H9 (cell line): ENCODE results near the gene SIL1. TPM values are rescaled to one million over a fixed set of nuclear protein-coding genes. Genes with fewer than 3 reads are reported as not detected.

ENCODE experiments used
- DNase-seq: peaks from one replicate; pipeline ENCODE4 v3.0.0-alpha.2; 2017
- H2AFZ ChIP-seq: one replicate; pipeline ENCODE4 v1.6.1; 2013; ENCODE audit warnings: mild to moderate bottlenecking, low read length, control low read depth, moderate library complexity
- H2AK5ac ChIP-seq: 2 replicates; pipeline ENCODE4 v1.6.1; 2013; ENCODE audit warnings: low read length, control low read depth, mixed read lengths; ENCODE audit not compliant: insufficient read length
- H2BK120ac ChIP-seq: one replicate; pipeline ENCODE4 v1.6.1; 2013; ENCODE audit warnings: low read depth, mild to moderate bottlenecking, low read length, control low read depth, inconsistent platforms; ENCODE audit not compliant: poor library complexity, severe bottlenecking
- H2BK12ac ChIP-seq: 2 replicates; pipeline ENCODE4 v1.6.1; 2013; ENCODE audit warnings: low read length, control low read depth, mixed read lengths, low read depth; ENCODE audit not compliant: insufficient read length
- H2BK15ac ChIP-seq: 2 replicates; pipeline ENCODE4 v1.6.1; 2013; ENCODE audit warnings: low read depth, low read length, control low read depth
- H2BK20ac ChIP-seq: one replicate; pipeline ENCODE4 v1.6.1; 2013; ENCODE audit warnings: low read depth, mild to moderate bottlenecking, low read length, control low read depth, inconsistent platforms; ENCODE audit not compliant: poor library complexity, severe bottlenecking
- H2BK5ac ChIP-seq: 2 replicates; pipeline ENCODE4 v1.6.1; 2013; ENCODE audit warnings: low read length, control low read depth, mixed read lengths; ENCODE audit not compliant: insufficient read length
- H3K14ac ChIP-seq: 2 replicates; pipeline ENCODE4 v1.6.1; 2013; ENCODE audit warnings: low read length, control low read depth; ENCODE audit not compliant: insufficient read depth
- H3K18ac ChIP-seq: 2 replicates; pipeline ENCODE4 v1.6.1; 2013; ENCODE audit warnings: low read depth, mild to moderate bottlenecking, mixed read lengths, low read length, control low read depth; ENCODE audit not compliant: insufficient read length
- H3K23ac ChIP-seq: 2 replicates; pipeline ENCODE4 v1.6.1; 2013; ENCODE audit warnings: low read length, control low read depth, mixed read lengths, low read depth; ENCODE audit not compliant: insufficient read length
- H3K23me2 ChIP-seq: 2 replicates; pipeline ENCODE4 v1.6.1; 2013; ENCODE audit warnings: low read depth, mild to moderate bottlenecking, mixed read lengths, low read length, control low read depth; ENCODE audit not compliant: insufficient read length, poor library complexity, severe bottlenecking
- H3K27ac ChIP-seq: 2 replicates; pipeline ENCODE4 v1.5.1; 2013; ENCODE audit warnings: low read length, control low read depth, mixed read lengths, low read depth; ENCODE audit not compliant: insufficient read length
- H3K27me3 ChIP-seq: 2 replicates; pipeline ENCODE4 v1.6.1; 2013; ENCODE audit warnings: low read length, control low read depth, inconsistent platforms; ENCODE audit not compliant: insufficient read depth
- H3K4ac ChIP-seq: 2 replicates; pipeline ENCODE4 v1.6.1; 2013; ENCODE audit warnings: low read depth, mild to moderate bottlenecking, control low read depth, inconsistent platforms, low read length, moderate library complexity
- H3K4me1 ChIP-seq: 2 replicates; pipeline ENCODE4 v1.6.1; 2013; ENCODE audit warnings: low read length, control low read depth, inconsistent platforms; ENCODE audit not compliant: insufficient read depth
- H3K4me2 ChIP-seq: 2 replicates; pipeline ENCODE4 v1.6.1; 2013; ENCODE audit warnings: low read length, control low read depth, mixed read lengths; ENCODE audit not compliant: insufficient read length, insufficient read depth
- H3K56ac ChIP-seq: 2 replicates; pipeline ENCODE4 v1.6.1; 2013; ENCODE audit warnings: low read depth, mild to moderate bottlenecking, mixed read lengths, low read length, control low read depth; ENCODE audit not compliant: insufficient read length
- H3K79me1 ChIP-seq: 2 replicates; pipeline ENCODE4 v1.6.1; 2013; ENCODE audit warnings: low read depth, mild to moderate bottlenecking, moderate library complexity, low read length, control low read depth, inconsistent platforms; ENCODE audit not compliant: insufficient read depth, poor library complexity, severe bottlenecking
- H3K79me2 ChIP-seq: 2 replicates; pipeline ENCODE4 v1.6.1; 2013; ENCODE audit warnings: low read length, control low read depth, inconsistent platforms; ENCODE audit not compliant: insufficient read depth
- H3K9ac ChIP-seq: 2 replicates; pipeline ENCODE4 v1.6.1; 2013; ENCODE audit warnings: low read length, control low read depth, mixed read lengths; ENCODE audit not compliant: insufficient read length; ENCODE audit errors: extremely low read depth
- H3K9me3 ChIP-seq: one replicate; pipeline ENCODE4 v1.6.1; 2013; ENCODE audit warnings: low read depth, low read length, inconsistent platforms; ENCODE audit not compliant: control insufficient read depth
- H3T11ph ChIP-seq: one replicate; pipeline ENCODE4 v1.6.1; 2013; ENCODE audit warnings: mild to moderate bottlenecking, low read length, control low read depth, inconsistent platforms
- H4K20me1 ChIP-seq: one replicate; pipeline ENCODE4 v1.6.1; 2013; ENCODE audit not compliant: control insufficient read depth, insufficient read length, insufficient read depth
- H4K5ac ChIP-seq: 2 replicates; pipeline ENCODE4 v1.6.1; 2013; ENCODE audit warnings: low read depth, mild to moderate bottlenecking, mixed read lengths, low read length, control low read depth; ENCODE audit not compliant: insufficient read length
- H4K8ac ChIP-seq: replicated peaks from 2 replicates; pipeline ENCODE4 v1.6.1; 2013; ENCODE audit warnings: low read length, control low read depth, mixed read lengths, low read depth; ENCODE audit not compliant: insufficient read length
- H4K91ac ChIP-seq: 2 replicates; pipeline ENCODE4 v1.6.1; 2013; ENCODE audit warnings: low read depth, mild to moderate bottlenecking, moderate library complexity, mixed read lengths, low read length, control low read depth; ENCODE audit not compliant: insufficient read length
- H3K27ac Mint-ChIP-seq, 3 experiments: 2 replicates in 2 of 3; 3 replicates in 1 of 3; pipeline ENCODE4 v1.8.0; 2020 to 2021; ENCODE audit warnings: mixed read lengths in 3 of 3, mild to moderate bottlenecking in 1 of 3, moderate library complexity in 1 of 3
- H3K27me3 Mint-ChIP-seq: 2 replicates; pipeline ENCODE4 v1.8.0; 2021; ENCODE audit warnings: low read depth, mild to moderate bottlenecking, moderate library complexity, mixed read lengths
- H3K36me3 Mint-ChIP-seq, 3 experiments: 2 replicates in 2 of 3; 3 replicates in 1 of 3; pipeline ENCODE4 v1.8.0; 2020 to 2021; ENCODE audit warnings: low read depth in 3 of 3, mixed read lengths in 3 of 3; ENCODE audit not compliant: insufficient read depth in 1 of 3
- H3K4me1 Mint-ChIP-seq, 2 experiments: 2 replicates each; pipeline ENCODE4 v1.8.0; 2020; ENCODE audit warnings: mixed read lengths in 2 of 2
- H3K4me3 Mint-ChIP-seq, 2 experiments: 2 replicates in 1 of 2; 3 replicates in 1 of 2; pipeline ENCODE4 v1.8.0; 2020 to 2021; ENCODE audit warnings: mild to moderate bottlenecking in 2 of 2, mixed read lengths in 2 of 2, moderate library complexity in 1 of 2
- H3K9me3 Mint-ChIP-seq, 2 experiments: 2 replicates in 1 of 2; 3 replicates in 1 of 2; pipeline ENCODE4 v1.8.0; 2020; ENCODE audit warnings: mild to moderate bottlenecking in 2 of 2, mixed read lengths in 2 of 2, moderate library complexity in 1 of 2
- WGBS: extraction: QIAGEN DNeasy Blood & Tissue Kit; methylation state at CpG from one replicate; pipeline ENCODE4 v1.1.7; 2013; ENCODE audit warnings: missing lambda C conversion rate, low lambda C conversion rate, mixed read lengths; ENCODE audit not compliant: insufficient read length; ENCODE audit errors: extremely low coverage; 5-methylcytosine and 5-hydroxymethylcytosine counted together
- total RNA-seq: library from RNA; stranded (reverse); gene quantifications from 2 replicates; pipeline ENCODE4 v1.2.1, GENCODE V29; 2021
- TF ChIP-seq, protein P1 (sequence below): fragments of 200-600 bp; sonication (generic); conservative IDR thresholded peaks from 3 replicates; pipeline ENCODE4 v1.8.0; 2021; ENCODE audit warnings: antibody characterized with exemption, mild to moderate bottlenecking

The SIL1 gene
- total RNA-seq, 1 experiment from 2014 or later, result 10.6 TPM

- Histone ChIP-seq H2AK5ac (no peak overlapping the region), H3K79me1 (no peaks in the 10 kb centered on the region), H3K4me1 (0 out of 2 replicates have a peak, but pooled peaks cover 4% of the 10 kb centered on the region), H4K91ac (no peak overlapping the region), H2BK15ac (no peak overlapping the region), H3K23ac (no peak overlapping the region), H3K27me3 (no peaks in the 10 kb centered on the region), H3K4ac (no peak overlapping the region), H2BK20ac (no peak overlapping the region), H3K9ac (no peak overlapping the region), H2BK5ac (no peak overlapping the region), H4K5ac (no peak overlapping the region), H3K9me3 (no peaks in the 10 kb centered on the region), H3K23me2 (no peaks in the 10 kb centered on the region), H3K14ac (no peak overlapping the region), H3K56ac (no peak overlapping the region), H3K27ac (no peak overlapping the region), H3K4me2 (no peak overlapping the region), H3K79me2 (no peaks in the 10 kb centered on the region), H2BK12ac (no peak overlapping the region), H4K8ac (no peak overlapping the region), H2BK120ac (no peak overlapping the region), H2AFZ (no peak overlapping the region), H4K20me1 (no peaks in the 10 kb centered on the region), H3T11ph (no peak overlapping the region), H3K18ac (no peak overlapping the region)
- TF ChIP-seq, protein P1, sequence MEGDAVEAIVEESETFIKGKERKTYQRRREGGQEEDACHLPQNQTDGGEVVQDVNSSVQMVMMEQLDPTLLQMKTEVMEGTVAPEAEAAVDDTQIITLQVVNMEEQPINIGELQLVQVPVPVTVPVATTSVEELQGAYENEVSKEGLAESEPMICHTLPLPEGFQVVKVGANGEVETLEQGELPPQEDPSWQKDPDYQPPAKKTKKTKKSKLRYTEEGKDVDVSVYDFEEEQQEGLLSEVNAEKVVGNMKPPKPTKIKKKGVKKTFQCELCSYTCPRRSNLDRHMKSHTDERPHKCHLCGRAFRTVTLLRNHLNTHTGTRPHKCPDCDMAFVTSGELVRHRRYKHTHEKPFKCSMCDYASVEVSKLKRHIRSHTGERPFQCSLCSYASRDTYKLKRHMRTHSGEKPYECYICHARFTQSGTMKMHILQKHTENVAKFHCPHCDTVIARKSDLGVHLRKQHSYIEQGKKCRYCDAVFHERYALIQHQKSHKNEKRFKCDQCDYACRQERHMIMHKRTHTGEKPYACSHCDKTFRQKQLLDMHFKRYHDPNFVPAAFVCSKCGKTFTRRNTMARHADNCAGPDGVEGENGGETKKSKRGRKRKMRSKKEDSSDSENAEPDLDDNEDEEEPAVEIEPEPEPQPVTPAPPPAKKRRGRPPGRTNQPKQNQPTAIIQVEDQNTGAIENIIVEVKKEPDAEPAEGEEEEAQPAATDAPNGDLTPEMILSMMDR, result no peak
- Mint-ChIP-seq H3K36me3 (no peaks in the 10 kb centered on the region), H3K4me3 (no peak overlapping the region), H3K27me3 (no peaks in the 10 kb centered on the region; the same call in 1 of the 2 replicates), H3K4me1 (peaks cover 16 to 33% of the 10 kb centered on the region in 2 experiments), H3K27ac (no peak overlapping the region), H3K9me3 (no peaks in the 10 kb centered on the region)
- no peak for DNase-seq
- WGBS, result no CpG with 5 or more reads among the region's 2 CpGs
Measured at GRCh38 chr5:139064613-139065012, 133.6 kb downstream of the SIL1 start.
